D721Med (cell line): ENCODE results near the gene TFEB.

Source experiments
- DNase-seq: peaks from one replicate; pipeline ENCODE4 v3.0.0; 2011; ENCODE audit warnings: low spot score; ENCODE audit not compliant: insufficient read length
- FAIRE-seq: peaks from 2 replicates; lab custom pipeline; 2011; peaks lifted over from hg19 to GRCh38; lab: Jason Lieb, UNC
- TF ChIP-seq, protein P1 (sequence below): IDR thresholded peaks from 2 replicates; pipeline ENCODE4 v1.5.1; 2012; ENCODE audit warnings: mild to moderate bottlenecking, control low read depth; ENCODE audit not compliant: insufficient read depth; ENCODE audit errors: missing control alignments

Gene TFEB

GRCh38 chr6:41697861-41698781 is 37.3 kb downstream of the TFEB start:
- TF ChIP-seq, protein P1, sequence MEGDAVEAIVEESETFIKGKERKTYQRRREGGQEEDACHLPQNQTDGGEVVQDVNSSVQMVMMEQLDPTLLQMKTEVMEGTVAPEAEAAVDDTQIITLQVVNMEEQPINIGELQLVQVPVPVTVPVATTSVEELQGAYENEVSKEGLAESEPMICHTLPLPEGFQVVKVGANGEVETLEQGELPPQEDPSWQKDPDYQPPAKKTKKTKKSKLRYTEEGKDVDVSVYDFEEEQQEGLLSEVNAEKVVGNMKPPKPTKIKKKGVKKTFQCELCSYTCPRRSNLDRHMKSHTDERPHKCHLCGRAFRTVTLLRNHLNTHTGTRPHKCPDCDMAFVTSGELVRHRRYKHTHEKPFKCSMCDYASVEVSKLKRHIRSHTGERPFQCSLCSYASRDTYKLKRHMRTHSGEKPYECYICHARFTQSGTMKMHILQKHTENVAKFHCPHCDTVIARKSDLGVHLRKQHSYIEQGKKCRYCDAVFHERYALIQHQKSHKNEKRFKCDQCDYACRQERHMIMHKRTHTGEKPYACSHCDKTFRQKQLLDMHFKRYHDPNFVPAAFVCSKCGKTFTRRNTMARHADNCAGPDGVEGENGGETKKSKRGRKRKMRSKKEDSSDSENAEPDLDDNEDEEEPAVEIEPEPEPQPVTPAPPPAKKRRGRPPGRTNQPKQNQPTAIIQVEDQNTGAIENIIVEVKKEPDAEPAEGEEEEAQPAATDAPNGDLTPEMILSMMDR: no peak
- no peak for DNase-seq
- no peak for FAIRE-seq

DNA sequence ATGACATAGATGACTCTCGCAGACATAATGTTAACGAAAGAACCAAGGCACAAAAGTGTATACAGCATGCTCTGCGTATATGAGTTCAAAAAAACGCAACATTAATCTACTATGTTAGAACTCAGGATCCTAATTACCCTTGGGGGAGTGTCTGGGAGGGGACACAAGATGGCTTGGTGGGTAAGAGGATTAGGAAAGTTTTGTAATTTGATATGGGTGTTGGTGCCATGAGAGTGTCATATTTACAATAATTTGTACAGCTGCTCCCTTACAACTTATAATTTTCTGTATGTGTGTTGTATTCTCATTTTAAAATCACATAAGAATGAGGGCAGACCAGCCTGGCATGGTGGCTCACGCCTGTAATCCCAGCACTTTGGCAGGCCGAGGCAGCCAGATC is 38.6 kb downstream of the TFEB start:
- no peak for DNase-seq
- TF ChIP-seq, protein P1: no peak
- FAIRE-seq: no peak

GRCh38 chr6:41695825-41696224 is 39.6 kb downstream of the TFEB start:
- TF ChIP-seq, protein P1: no peak
- no peak for DNase-seq
- FAIRE-seq: no peak

- no peak for FAIRE-seq
- TF ChIP-seq, protein P1: no peak
- DNase-seq: no peak
Measured at GRCh38 chr6:41694815-41695526, 40.4 kb downstream of the TFEB start.

GRCh38 chr6:41693281-41694240 is 41.8 kb downstream of the TFEB start:
- TF ChIP-seq, protein P1: no peak
- no peak for FAIRE-seq
- DNase-seq: no peak

DNA sequence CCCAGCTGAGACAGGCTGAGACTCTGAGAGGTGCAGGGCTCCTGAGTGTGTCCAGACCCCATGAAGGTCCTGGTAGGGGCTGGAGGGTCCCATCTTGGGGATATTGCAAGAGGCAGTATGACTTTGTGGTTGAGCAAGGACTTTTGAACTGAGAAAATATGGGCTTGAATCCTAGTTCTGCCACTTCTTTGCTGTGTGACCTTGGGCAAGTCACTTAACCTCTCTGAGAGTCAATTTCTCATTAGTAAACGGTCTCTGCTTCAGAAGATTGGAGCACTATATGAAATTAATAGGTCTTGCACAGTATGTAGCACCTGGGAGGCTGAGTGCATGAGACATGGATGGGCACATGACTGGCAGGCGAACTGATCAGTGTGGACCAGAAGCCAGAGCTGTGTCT is 42.7 kb downstream of the TFEB start:
- FAIRE-seq (no peak), DNase-seq (no peak)
- TF ChIP-seq, protein P1: no peak
